GM21619 (cell line): ENCODE measurements around the gene CMTM7.

Experiments used
- ATAC-seq: cut with Tn5 transposase; IDR thresholded peaks from one replicate; pipeline ENCODE4 v1.9.1; 2021; ENCODE audit not compliant: unreplicated experiment

CMTM7 gene

DNA sequence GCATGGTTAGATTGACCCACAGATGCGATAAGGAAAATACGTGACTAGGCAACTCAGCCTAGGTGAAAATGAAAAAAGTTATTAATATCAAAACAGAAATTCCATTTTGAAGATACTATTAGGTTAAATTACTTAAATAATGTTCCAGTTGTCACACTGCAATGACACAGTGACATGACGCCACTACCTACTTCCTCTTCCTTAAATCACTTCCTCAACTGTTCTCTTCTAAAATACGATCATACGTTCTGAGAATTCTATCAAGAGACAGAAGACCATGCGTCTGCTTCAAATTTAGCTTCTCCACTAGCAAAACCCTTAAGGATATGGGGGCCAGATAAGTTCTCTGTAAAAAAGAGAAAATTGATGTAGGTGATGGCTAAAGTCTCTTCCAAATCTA, 92.8 kb downstream of the CMTM7 start:
- no peak for ATAC-seq

DNA sequence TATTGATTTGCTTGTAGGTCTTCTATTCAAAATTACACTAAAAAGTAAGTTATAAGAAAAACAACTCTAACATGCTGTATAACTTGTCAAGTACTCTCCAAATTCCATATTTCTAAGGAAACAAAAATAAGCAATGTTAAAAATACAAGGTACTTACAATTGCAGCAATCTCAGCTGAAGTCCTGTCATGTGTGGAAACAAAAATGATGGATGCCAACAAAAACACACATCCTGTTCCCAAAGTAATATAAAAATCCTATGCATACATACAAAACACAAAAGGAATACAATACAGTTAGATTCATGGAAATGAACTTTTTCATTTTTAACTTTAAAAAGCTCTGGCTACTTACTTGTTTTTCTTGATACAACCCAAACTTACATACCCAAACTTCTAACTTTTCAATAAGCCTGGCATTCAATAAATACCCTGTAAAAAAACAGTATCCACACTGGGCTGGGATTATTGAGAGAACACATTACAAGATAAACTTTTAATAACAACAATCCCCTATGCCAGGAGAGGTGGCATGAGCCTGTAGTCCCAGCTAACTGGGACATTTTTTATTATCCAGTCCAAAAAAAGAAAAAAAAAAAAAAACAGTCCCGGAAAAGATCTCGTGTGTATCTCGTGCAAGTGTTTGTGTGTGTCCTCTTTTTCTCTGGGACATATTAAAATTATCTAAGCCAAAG, 96.3 kb downstream of the CMTM7 start:
- no peak for ATAC-seq

DNA sequence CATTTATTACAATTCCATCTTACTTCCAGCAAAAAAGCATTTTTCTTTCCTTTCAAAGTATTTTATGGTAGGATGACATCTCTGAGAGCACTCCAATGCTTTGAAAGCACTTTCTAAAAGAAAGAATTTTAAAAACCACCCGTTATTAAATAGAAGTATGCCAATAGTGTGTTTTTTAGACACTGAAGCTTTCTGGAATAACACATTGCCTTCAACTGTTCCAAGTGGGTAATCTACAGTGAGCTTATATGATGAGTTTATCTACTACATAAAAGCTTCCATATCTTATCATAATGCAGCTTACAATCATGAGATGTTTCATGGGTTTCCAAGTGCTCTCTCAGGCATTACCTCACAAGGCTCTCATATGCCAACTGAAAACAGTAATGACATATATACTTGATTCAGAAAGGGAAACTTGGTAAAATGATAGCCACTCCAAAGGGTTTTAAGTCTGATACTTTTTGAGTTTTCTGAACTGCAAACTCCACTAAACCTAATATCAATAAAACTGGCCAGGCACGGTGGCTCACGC, 96.9 kb downstream of the CMTM7 start:
- no peak for ATAC-seq

DNA sequence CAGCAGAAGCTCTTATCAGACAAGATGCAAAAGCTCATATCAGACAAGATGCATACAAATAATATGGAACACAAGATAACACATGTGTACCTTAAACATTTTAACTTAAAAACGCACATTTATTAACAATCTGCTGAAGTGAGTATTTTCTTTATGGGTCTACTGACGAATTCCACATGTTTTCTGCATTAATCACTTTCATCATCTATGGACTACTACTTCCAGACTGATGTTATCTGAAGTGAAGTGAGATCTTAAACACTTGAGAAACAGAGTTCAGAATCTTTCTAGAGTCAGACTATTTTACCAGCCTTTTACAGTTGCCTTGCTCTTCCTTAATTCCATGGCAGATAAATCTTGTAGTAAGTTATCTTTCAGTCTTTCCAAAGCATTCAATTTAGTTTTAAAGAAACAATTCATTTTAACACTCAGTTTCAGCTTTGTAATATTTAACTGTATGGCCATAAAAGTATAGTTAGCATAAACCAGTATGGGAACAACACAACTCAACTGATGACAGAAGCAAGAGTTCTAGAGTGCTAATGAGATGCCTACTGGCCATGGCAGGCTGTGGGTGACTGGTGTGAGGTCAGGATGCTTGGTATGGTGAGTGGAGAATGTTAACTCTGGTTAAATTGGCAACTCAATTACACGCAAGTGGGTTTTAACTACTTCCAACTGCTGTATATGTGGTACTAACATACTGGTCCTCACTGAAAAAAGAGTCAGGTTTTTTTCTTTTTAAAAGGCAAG, 101.2 kb downstream of the CMTM7 start:
- ATAC-seq: no peak

DNA sequence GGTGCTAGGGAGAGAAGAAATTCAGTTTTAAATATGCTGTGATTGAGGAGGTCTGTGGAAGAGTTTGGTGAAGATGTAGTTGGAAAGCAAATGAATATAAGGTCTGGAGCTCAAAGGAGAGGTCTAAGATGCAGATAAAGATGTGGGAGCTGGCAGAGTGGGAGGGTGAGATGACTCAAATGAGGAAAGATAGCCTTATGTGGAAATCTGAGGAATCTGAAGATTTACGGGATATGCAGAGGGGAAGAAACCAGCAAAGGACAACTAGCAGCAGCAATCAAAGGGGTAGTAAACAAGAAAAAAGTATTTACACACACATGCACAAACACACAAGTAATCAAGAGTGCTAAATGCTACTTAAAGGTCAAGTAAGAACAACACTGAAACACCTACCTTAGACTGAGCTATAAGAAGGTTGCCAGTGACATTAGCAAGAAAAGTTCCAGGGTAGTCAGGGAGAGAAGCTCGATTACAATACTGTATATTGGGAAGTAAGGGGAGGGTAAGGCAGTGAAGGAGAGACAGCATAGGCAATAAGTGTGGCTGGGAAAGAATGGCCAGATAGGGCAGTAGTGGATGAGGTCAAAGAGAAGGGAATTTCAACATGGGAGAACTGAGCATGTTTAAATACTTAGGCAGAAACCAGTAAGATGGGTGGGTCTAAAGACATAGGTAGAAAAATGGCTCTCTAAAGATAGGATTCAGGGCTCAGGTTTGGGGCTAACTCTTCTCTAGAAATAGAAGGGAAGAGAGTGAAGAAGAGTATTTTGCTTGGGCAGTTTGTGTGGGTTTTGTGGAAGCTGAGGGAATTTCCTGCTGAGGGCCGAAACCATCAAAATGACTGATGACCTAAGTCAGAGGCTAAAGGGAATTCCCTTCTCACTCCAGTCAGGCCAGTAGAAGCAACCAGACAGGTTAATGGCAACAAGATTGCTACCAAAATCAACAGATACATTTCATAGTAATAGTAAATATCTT, 102.1 kb downstream of the CMTM7 start:
- ATAC-seq: peak; percentile 76

DNA sequence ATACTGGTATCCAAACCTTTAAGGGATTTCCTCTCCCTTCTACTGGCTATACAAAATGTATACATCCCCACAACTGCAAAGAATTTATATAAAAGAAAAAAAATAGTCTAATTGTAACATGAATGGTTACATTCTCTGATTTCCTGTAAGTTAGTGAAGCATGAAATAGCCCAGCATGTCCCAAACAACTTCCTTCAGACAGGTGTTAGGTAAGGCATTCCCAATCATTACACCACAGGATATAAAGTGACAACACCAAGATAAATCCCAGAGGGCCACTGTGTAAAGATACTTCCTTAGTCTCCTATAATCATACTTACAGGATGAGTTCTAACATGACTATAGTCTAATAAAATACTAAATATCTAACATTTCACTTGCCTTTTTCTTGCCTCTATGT, 103.4 kb downstream of the CMTM7 start:
- ATAC-seq: no peak

DNA sequence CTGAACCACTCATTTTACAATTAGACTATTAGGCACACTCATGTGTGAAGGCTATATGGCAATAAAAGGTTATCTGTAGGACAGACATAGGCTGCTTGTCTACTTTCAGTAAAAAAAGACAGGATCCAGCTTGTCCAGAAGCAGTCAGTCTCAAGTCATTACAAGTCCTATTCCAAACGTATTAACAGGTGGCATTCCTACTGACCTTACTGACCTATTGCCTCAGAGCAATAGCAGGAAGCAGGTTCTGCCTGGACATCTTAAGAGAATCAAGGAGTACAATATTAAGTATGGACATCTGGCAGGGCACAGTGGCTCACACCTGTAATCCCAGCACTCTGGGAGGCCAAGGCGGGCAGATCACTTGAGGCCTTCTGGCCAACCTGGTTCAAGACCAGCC, 104.0 kb downstream of the CMTM7 start:
- no peak for ATAC-seq

DNA sequence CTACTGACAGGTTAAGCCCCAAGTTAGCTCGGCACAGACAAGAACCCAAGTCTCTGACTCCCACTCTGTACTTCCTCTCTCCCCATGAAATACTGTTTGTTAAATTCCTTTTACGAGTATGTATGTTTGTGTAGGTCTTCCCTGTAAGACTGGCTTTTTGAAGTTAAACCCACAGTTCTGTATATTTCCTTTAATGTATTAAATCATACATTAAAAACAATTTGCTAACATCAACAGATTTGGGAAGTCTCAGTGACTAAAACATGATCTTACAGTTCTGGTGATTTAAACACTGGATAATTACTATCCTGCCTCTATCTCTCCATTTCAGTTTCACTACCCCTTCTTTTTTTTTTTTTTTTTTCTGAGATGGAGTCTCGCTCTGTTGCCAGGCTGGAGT, 106.6 kb downstream of the CMTM7 start:
- no peak for ATAC-seq

DNA sequence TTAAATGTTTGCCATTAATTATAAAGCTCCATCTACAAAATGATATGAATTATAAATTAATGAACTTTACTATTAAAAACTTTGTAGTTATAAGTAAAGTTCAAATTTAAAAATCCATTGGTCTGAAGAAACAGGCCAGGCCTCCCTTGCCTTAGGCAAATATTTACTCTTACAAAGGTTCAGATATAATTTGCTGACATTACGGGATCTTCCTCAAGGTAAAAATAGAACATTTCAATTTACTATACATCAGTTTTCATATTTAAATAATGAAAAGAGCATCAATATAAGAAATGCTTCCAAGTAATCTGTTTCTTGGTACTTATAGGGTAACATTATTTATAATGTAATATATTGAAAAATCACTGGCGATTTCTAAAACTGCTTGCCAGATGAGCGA, 107.3 kb downstream of the CMTM7 start:
- ATAC-seq: no peak

DNA sequence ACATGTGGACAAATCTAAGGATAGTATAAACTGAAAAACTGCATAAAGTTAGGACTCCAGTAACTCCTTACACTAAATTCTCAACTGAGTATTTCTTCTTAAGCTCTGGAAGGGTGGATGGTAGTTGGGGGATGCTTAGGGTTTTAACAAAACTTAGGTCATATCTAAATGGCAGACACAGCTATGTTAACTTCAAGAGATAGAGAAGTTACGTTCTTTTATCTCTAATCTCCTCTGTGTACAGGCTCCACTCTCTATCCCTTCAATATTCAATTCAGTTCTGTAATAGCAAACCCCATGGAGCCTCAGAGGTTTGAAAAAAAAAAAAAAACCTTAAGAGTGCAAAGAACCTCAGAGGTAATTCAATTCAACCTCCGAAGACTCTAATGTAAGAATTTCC, 107.9 kb downstream of the CMTM7 start:
- ATAC-seq: no peak

DNA sequence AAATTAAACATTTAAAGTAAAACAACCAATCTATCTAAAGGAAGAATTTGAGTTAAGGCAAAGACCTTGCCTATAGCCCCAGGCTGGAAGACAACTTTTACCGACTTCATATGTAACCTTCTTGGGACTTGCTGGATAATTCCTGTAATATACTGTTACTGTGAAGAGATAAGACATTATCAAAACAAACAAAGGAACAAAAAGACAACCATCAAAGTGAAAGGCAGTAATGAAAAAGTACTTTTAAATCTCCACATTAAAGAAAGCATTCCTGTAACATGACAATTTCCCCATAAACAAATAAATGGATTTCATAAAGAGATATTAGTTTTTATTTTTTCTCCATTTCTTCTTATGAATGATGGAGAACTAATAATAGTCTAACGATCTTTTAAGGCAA, 108.6 kb downstream of the CMTM7 start:
- no peak for ATAC-seq

DNA sequence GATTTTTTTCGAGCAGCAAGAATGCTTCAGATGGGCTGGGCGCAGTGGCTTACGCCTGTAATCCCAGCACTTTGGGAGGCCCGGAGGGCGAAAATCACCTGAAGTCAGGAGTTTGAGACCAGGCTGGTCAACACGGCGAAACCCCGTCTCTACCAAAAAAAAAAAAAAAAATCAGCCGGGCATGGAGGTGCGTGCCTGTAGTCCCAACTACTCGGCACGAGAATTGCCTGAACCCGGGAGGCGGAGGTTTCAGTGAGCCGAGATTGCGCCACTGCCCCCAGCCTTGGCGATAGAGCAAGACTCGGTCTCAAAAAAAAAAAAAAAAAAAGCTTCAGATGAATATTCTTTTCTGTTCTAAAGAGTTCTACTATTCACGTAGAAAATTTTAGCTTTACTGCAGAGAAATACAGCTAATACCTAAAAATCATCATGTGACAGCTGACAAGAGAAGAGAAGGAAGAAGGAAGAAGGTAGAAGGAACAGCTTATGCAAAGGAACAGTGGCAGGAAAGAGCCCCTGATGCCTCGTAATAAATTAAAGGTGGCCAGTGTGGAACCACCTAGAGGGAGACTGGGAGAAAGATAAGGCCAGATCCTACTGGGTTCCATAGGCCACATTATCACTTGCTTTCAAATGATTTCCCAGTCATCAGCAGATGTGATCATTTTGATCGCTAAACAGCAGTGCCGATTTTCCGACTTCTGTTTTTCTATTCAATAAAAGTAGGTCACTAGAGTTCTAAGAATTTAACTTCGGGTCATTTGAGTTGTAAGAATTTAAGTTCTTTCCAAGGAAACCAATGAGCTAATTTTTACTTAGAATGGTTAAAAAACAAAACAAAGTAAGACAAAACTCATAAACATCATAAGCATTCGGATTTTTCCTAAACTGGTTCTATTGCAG, 109.5 kb downstream of the CMTM7 start:
- no peak for ATAC-seq

DNA sequence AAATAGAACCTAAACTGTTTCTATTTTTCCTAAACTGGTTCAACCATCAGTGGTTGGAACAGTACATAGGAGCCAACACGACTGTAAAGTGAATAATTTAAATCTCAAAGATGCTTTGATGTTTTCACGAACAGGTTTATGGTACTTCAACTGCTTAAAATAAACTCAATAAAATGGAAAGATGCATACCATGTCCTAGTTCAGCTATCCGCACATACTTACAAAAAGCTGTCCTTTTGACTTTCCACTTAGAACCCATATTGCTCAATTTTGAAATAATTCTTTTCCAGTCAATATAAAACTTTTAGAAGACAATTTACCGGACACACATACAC, 110.1 kb downstream of the CMTM7 start:
- no peak for ATAC-seq

DNA sequence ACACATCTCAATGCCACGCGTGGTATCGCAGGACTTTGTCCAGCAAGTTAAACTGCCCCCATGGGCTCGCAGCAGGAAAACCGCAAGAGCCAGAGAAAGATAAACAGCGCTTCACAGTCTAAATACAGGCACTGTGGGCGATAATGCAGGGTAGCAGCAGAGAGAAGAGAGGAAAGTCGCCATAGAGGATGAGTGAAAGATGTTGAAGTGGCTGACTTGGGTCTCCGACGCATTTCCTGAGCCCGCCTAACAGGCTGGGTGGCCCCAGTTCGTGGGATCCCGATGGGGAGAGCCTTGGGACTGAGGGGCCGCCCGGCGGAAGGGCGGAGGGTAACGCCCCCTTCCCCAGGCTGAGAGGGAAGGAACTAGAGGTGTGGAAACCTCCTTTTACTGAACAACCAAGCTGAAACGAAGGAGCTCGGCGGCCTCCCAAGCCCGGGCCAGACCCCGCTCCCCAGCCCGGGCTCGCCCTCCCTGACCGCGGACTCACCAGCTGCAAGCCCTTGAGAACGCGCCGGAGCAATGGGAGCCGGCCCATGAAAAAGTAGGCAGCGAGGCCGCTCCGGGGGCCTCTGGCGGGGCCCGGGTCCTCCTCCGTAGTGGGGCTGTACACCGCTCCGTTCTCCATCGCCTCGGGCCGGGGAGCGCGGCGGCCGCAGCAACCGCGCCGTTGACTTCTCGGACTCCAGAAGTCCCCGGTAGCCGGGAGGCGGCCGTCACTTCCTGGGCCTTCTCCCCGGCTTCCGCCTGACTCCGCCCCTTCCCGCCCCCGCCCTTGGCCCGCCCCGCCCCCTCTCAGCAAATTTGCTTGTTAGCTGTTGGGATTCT, 110.7 kb downstream of the CMTM7 start, which contains the start of gene CMTM6:
Gene CMTM6, minus strand, starts transcription at position 735 of the 828 bp plus-strand sequence. Its CDS starts 107 bp downstream, at position 628.
- ATAC-seq: peak; percentile 61

DNA sequence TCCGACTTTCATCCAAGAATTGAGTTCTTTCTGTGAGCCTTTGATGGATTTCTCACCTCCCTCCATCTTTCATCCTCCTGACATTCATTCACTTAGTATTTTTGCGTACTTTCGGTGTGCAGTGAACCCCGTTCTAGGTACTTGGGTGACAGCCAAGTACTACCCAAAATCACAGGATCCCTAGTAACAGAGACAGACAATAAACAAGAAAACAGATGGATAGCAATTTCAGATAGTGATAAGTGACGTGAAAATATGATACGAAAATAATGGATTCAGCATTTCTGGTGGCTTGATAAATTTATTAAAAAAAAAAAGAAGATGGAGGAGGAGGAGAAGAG, 111.3 kb downstream of the CMTM7 start:
- peak; percentile 1 for ATAC-seq
